Suppressor macrophage treated with lipopolysaccharide for 1 hour (primary cell): Measurements from ENCODE around the gene ADCY9.
"Not testable (repeated sequence)": the region's sequence is repeated elsewhere in the genome, so short reads cannot be mapped to it uniquely, and the experiment has no call there.

Source experiments
- DNase-seq, 3 donors: peaks; one replicate each; pipeline ENCODE4 v3.0.0-alpha.2; 2020 to 2022

The ADCY9 gene

DNA sequence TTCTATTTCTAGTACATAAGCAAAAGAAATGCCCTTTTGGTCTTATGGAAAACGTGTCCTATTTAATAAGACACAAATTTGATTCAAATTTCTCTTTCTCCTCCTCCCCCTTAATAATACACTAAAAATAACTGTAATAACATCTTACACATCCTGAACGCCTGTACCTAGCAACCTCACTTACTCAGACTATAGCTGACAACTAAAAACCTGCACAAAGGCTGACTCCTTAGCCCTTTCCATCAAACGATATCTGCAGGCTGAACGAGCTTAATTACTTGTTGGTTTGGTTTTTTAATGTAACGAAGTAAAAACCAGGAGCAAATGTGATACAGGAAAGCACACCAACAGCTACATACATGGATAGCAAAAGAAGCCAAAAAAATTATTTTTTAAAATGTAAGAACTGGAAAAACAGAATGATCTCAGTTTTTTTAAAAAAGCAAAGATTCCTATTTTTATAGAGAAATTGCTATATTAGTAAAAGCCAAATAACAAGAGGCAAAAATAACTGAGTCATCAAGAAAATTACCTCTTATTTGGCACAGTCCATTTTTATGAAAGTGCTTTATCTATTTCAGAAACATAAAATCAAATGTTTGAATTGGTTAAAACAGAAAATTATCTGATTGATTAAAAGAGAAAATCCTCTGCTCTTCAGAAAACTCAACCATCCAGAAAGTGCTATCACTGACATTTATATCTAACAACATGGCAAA lies 23.5 kb downstream of the ADCY9 start:
- DNase-seq = no peak

GRCh38 chr16:4091240-4092012 lies 24.8 kb downstream of the ADCY9 start:
- DNase-seq = no peak

DNA sequence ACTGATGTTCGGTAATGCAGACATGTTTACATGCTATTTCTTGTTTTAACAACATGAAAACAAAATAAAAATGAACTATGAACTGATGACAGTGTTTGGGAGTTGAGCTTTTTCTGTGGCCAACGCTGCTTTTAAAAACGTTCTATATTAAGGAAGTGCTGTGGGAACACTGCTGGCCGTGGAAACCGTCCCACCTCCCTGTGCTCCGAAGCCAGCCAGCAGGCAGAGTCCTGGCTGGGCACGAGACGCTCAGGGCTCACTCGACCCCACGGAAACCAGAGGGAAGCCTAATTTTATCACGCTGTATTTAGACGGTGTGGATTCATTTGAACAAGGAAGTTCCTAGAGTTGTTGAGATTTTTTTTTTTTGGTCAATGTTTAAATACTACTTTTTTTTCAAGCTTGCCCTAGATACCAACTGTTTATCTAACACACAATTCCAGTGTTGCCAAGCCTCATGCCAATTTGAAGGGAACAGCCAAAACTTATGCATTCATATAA lies 25.8 kb downstream of the ADCY9 start:
- DNase-seq = peak; percentile 39 to 64 (median 49)

DNA sequence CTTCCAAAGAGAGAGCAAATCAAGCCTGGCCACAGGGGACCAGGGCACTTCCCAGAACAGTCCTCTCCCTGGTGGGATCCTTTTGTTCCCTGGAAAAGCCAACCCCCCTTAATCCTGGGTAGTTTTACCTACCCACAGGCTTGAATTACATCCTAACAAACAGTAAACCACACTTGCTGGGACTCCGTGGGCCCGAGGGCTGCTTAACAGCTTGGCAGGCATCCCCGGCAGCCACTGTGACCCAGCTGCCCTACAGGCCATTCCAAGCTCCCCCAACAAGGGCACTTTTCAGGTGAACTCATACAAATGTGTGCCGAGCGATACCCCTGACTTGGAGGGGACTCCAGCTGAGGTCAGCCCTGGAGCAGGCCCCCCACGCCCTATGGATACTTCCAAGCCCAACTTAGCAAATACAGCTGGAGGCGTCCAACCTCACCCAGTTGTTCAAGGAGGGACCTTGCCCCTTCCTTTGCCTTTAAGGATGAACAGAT lies 26.4 kb downstream of the ADCY9 start:
- no peak for DNase-seq

GRCh38 chr16:4089251-4089810 lies 26.9 kb downstream of the ADCY9 start:
- no peak for DNase-seq

DNA sequence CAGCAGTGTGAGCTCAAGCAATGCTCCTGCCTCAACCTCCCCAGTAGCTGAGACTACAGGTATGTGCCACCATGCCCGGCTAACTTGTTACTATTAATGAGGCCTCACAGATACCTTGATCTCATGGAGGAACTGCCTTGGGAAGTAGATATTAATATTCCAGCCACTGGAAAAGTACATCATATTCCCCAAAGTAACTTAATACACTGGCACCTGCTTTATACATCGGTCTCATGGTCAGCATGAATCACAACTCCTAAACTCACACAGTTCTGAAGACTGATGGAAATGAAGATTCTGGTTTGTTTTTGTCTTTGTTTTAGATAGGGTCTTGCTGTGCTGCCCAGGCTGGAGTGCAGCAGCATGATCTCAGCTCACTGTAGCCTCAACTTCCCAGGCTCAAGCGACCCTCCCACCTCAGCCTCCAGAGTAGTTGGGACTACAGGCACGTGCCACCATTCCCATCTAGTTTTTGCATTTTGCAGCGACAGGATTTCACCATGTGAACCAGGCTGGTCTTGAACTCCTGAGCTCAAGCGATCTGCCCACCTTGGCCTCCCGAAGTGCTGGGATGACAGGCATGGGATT lies 28.2 kb downstream of the ADCY9 start:
- no peak for DNase-seq

DNA sequence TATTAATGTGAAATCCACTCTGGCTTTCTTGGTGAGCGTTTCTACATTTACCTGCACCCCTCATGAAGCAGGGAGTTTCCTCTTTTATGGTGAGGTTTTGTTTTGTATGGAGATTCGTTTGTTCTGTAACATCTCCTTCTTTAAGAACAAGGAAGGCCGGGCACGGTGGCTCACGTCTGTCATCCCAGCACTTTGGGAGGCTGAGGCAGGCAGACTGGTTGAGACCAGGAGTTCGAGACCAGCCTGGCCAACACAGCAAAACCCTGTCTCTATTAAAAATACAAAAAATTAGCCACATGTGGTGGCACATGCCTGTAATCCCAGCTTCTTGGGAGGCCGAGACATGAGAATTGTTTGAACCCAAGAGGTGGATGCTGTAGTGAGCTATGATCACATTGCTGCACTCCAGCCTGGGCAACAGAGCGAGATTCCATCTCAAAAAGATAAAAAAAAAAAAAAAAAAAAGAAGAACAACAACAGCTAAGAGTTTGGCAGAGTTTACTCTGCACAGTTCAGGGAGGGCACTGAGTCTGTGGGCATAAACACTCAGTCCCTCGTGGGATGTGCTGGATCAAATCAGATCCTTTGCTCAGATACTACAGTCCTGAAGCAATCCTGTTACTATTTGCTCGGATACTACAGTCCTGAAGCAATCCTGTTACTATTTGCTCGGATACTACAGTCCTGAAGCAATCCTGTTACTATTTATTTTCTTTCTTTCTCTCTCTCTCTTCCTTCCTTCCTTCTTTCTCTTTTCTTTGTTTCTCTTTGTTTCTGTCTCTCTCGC lies 28.9 kb downstream of the ADCY9 start:
- DNase-seq = no peak

DNA sequence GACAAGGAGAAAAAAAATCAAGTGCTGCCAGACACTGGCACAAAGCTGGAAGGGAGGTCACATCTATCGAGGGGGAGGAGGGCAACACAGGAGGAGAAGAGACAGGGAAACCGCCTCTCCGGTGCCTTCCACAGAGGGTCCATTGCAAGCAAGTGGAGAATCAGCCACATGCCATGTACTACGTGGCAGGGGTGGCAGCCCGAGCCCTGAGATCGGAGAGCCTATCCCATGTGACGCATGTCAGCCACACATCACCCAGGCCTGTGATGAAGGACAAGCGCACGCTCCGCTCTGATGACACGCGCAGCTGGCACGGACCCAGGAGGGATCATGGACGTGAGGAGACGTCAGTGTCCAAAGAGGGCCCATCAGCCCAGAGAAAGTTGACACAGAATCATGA lies 30.1 kb downstream of the ADCY9 start:
- no peak for DNase-seq

GRCh38 chr16:4085405-4085970 lies 30.8 kb downstream of the ADCY9 start:
- DNase-seq = no peak

DNA sequence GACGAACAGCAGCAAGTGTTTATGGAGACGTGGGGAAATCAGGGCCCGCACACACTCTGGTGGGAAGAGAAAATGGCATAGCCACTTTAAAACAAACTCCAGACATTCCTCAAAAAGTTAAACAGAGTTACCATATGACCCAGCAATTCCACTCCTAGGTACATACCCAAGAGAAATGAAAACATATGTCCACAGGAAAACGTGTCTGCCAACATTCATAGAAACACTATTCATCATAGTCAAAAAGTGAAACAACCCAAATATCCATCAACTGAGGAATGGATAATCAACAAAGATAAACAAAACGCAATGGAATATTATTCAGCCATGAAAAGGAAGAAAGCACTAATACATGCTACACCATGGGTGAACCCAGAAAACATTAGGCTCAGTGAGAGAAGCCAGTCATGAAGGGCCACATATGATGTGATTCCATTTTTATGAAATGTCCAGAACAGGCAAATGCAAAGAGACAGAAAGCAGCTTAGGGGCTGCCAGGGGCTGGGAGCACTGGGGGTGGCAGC lies 32.8 kb downstream of the ADCY9 start:
- no peak for DNase-seq

GRCh38 chr16:4082474-4083044 lies 33.7 kb downstream of the ADCY9 start:
- DNase-seq = no peak

- no peak for DNase-seq
Measured at GRCh38 chr16:4081521-4082021, 34.7 kb downstream of the ADCY9 start.

DNA sequence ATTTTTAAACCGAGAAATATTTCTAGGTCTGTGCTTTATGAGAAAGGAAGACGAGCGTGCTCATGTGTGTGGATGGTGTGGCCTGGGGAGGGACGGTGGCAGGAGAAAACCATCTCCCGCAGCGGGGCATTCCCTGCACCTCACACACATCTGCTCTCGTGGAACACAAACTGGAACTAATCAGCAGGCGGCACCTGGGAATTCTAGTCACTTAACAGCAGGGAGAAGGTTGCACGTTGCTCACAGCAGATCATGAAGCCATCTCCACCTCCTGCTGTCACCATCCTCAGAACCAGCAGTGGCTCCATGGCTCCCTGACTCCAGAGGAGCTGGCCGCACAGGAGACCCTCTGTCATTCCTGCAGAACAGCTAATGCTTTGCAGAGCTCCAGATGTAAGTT lies 35.2 kb downstream of the ADCY9 start:
- no peak for DNase-seq

DNA sequence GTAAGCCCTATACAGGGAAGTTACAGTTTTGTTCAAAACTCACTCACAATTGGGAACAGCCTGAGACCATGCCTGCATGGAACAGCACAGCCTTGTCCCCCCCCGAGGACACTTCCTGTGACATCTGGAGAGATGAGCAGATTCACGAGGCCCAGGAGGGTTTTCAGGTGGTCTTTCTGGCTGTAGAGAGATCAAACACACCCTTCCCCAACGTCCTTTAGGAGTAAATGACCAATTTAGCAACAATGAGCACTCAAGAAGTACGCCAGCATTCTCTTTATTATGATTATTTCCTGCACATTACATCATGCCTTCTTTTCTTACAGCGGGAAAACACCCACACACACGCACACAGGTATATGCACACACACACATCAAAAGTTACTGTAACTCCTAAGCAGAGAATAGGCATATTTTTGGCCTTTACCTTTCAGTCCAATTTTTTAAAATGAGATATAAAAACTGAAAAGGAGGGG lies 39.0 kb downstream of the ADCY9 start:
- DNase-seq = no peak

DNA sequence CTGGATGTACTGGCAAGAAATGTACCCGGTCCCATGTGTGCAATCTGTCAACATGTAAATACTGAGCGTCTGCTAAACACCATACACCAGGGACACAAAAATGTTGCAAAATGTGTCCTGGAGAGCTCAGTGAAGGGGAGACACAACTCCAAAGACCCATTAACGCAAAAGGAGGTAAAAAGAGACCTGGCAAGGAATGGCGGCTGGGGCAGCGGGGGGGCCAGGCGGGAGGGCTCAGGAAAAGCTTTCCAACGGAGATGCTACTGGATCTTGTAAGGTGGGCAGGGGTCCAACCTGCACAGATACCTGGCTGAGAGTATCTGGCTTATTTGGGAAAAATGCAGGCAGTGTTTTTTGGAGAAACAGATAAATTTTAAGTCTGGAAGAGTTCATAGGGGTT lies 40.7 kb downstream of the ADCY9 start:
- DNase-seq = no peak

DNA sequence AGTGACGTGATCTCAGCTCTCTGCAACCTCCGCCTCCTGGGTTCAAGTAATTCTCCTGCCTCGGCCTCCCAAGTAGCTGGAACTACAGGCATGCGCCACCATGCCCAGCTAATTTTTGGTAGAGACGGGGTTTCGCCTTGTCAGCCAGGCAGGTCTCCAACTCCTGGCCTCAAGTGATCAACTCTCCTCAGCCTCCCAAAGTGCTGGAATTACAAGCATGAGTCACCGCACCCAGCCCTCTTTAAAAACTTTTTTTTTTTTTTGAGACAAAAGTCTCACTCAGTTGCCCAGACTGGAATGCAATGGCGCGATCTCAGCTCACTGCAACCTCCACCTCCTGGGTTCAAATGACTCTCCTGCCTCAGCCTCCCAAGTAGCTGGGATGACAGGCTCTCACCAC lies 43.1 kb downstream of the ADCY9 start:
- DNase-seq = not testable (repeated sequence)

DNA sequence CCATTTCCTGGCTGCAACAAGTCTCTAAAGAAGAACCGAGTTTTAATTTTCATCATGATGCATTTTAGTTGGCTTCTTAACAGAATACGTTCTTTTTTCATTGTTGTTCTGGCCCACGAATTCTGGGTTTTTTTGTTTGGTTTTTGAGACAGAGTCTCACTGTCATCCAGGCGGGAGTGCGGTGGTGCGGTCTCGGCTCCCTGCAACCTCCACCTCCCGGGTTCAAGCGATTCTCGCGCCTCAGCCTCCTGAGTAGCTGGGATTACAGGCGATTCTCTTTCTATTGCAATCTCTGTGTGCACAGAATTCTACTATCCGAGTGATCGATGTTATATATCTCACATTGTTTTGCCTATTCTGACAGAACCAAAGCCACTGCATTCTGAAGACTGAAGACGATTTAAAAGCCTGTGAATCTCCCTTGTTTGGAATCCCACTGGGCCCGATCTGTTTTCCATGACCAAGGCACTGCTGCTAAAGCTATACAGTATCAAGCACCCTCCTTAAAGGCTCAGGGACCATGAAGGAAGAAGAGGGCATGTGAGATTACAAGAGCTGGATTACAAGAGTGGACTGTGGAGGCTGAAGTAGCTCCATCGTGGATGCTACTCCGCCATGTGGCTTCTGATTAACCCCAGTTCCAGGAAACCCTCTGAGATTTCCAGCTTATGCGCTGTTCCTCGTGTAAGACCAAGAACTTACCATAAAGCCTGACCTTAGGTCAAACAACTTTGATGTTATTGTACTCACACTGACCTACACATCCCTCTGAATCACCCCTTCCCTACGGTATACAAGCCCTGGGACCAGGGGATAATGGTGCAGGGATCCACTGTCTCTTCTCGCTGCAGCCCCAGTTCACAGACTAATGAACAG lies 44.3 kb downstream of the ADCY9 start:
- no peak for DNase-seq

DNA sequence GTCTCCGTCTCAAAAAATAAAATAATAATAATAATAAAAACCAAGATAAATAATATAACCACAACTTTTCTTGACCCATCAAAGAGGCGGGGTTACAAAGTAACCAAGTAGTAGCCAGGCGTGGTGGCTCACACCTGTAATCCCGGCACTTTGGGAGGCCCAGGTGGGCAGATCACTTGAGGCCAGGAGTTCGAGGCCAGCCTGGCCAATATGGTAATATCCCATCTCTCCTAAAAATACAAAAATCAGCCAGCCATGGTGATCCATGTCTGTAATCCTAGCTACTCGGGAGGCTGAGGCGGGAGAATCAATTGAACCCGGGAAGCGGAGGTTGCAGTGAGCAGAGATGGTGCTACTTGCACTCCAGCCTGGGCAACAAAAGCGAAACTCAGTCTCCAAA lies 45.3 kb downstream of the ADCY9 start:
- DNase-seq = no peak

DNA sequence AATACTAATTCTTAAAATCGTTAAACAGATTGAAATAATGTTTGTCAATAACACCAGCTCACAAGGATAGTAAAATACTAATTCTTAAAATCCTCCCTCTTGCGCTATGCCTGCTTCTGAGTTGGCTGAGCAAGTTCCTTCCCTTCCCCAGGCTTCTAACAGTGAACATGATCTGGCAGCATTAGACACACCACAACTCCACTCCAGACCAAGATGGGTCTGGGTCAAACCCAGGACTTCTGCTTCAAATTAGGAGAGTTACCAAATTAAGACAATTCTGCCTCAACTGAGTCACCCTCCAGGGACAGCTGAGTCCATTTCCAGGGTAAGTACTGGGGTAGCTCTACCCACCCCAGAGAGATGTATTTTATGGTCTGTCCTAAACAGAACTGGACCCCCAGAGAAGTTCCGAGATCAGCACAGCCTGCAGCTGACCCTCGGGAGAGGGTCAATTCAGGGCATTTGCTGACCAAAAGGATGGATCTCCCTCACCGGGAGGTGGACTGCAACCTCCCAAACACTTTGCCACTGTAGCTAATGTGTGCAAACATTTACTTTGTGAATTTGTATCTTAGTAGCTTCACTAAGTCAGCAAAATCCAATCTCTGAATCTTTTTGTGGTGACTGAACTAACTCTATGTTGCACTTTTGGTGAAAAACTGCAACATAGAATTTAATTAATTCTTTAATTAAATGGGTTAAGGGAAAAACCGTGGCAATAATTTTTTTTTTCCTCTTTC lies 48.8 kb downstream of the ADCY9 start:
- DNase-seq = no peak
